ENCODE measurements around the gene ITGA3. TPM values are rescaled to one million over a fixed set of nuclear protein-coding genes. Genes with fewer than 3 reads are reported as not detected.
A peak's percentile ranks its signal among the peaks of the same experiment; 100 is the strongest.

Gene ITGA3
- polyA plus RNA-seq, 2 of the 4 experiments (the other 2 are of a cell fraction) = 141 to 268 TPM

- peak in 1 of 2 experiments; percentile 63; a peak in 1 of 4 replicates for TF ChIP-seq CEBPB (IDR thresholded peaks at IDR 0.05)
- peak; percentile 46; the same call in 1 of the 2 replicates for TF ChIP-seq FOXS1 (CRISPR knock-in tag; IDR thresholded peaks at IDR 0.05)
- peak; percentile 54 for TF ChIP-seq MAFK (IDR thresholded peaks at IDR 0.05; ENCODE audit: partially characterized antibody)
- TF ChIP-seq FOSL2 (IDR thresholded peaks at IDR 0.05) = peak; percentile 99
- peak; percentile 99 for TF ChIP-seq FOSL2 (CRISPR knock-in tag; IDR thresholded peaks at IDR 0.05)
- TF ChIP-seq JUNB (IDR thresholded peaks at IDR 0.05) = peak; percentile 98
- no peak; the same call in 1 of the 2 replicates for TF ChIP-seq USF2 (IDR thresholded peaks at IDR 0.05)
- TF ChIP-seq ZFP36 (IDR thresholded peaks at IDR 0.05; ENCODE audit: borderline replicate concordance, partially characterized antibody) = no peak
- 0 out of 2 replicates have a peak, but pooled peaks have one; percentile 24 for TF ChIP-seq NPAS2 (CRISPR knock-in tag; IDR thresholded peaks at IDR 0.05; ENCODE audit: borderline replicate concordance)
- peak; percentile 94 to 98; a peak in 4 of 5 replicates for TF ChIP-seq JUN (IDR thresholded peaks at IDR 0.05)
- TF ChIP-seq ZNF302 (CRISPR knock-in tag; IDR thresholded peaks at IDR 0.05) = peak; percentile 91; the same call in 1 of the 2 replicates
- TF ChIP-seq EP300 (IDR thresholded peaks at IDR 0.05) = peak; percentile 69 to 85; a peak in 3 of 5 replicates
- no peak for TF ChIP-seq BHLHE40 (IDR thresholded peaks at IDR 0.05; ENCODE audit: low read depth, low read length)
- TF ChIP-seq POLR2A (IDR thresholded peaks at IDR 0.05; ENCODE audit: low read length) = no peak
- no peak for TF ChIP-seq MYC (IDR thresholded peaks at IDR 0.05; ENCODE audit: borderline replicate concordance, low read length)
- TF ChIP-seq CBX8 (IDR thresholded peaks at IDR 0.05) = no peak
- TF ChIP-seq HMGXB4 (CRISPR knock-in tag; IDR thresholded peaks at IDR 0.05; ENCODE audit: borderline replicate concordance) = no peak
- peak; percentile 26; the same call in 1 of the 3 replicates for TF ChIP-seq BCL3 (IDR thresholded peaks at IDR 0.05)
- TF ChIP-seq SREBF2 (IDR thresholded peaks at IDR 0.05) = no peak
- TF ChIP-seq HOXB5 (CRISPR knock-in tag; IDR thresholded peaks at IDR 0.05) = peak; percentile 88; the same call in 1 of the 2 replicates
- TF ChIP-seq GATA3 (IDR thresholded peaks at IDR 0.05; ENCODE audit: borderline replicate concordance) = peak; percentile 86; the same call in 1 of the 2 replicates
- TF ChIP-seq FOSB (CRISPR knock-in tag; IDR thresholded peaks at IDR 0.05) = peak; percentile 60; the same call in 1 of the 2 replicates
- peak; percentile 50; the same call in 2 of the 3 replicates for TF ChIP-seq SMC3 (IDR thresholded peaks at IDR 0.05)
Observed at GRCh38 chr17:50051082-50051576, 4.8 kb upstream of the ITGA3 start (continued).

GRCh38 chr17:50051606-50052005 lies 4.3 kb upstream of the ITGA3 start:
- H3K9me3 ChIP-seq = no peaks in the 10 kb centered on the region
- H3K4me3 ChIP-seq = no peak overlapping the region
- H3K27ac ChIP-seq = peak overlapping the region; percentile 92 to 97
- peak overlapping the region; percentile 91 for H3K4me2 ChIP-seq
- WGBS (ENCODE audit: missing lambda C conversion rate) = 72% methylated on average over 2 of the region's 2 CpGs
- no peak for DNase-seq (ENCODE audit: low read depth in 1 of 2, low spot score in 1 of 2)
- CTCF ChIA-PET = interaction anchor here (0.5 to 22.1 kb wide), 7 partner anchors 10 to 190 kb away, joined by 3 to 473 read pairs (median 17); partner anchors contain the start of gene PDK2
- TF ChIP-seq MAFK (IDR thresholded peaks at IDR 0.05; ENCODE audit: partially characterized antibody) (no peak), ELK1 (IDR thresholded peaks at IDR 0.05; ENCODE audit: low read depth, low read length) (no peak), EHF (CRISPR knock-in tag; IDR thresholded peaks at IDR 0.05) (no peak), RAD21 (conservative IDR thresholded peaks at IDR 0.05 in 1 of 2, IDR thresholded peaks at IDR 0.05 in 1 of 2) (no peak), BHLHE40 (IDR thresholded peaks at IDR 0.05; ENCODE audit: low read depth, low read length) (no peak), PHF8 (IDR thresholded peaks at IDR 0.05; ENCODE audit: borderline replicate concordance, low read depth) (no peak), ZFP36 (IDR thresholded peaks at IDR 0.05; ENCODE audit: borderline replicate concordance, partially characterized antibody) (no peak), JUN (IDR thresholded peaks at IDR 0.05) (no peak), FOSL2 (IDR thresholded peaks at IDR 0.05) (no peak), FOSL2 (CRISPR knock-in tag; IDR thresholded peaks at IDR 0.05) (no peak), RCOR1 (IDR thresholded peaks at IDR 0.05; ENCODE audit: low read depth, low read length) (no peak), FOSB (CRISPR knock-in tag; IDR thresholded peaks at IDR 0.05) (no peak), JUNB (IDR thresholded peaks at IDR 0.05) (no peak), CBX2 (IDR thresholded peaks at IDR 0.05; ENCODE audit: borderline replicate concordance, low read depth) (no peak), TFCP2L1 (CRISPR knock-in tag; IDR thresholded peaks at IDR 0.05) (no peak), BCL3 (IDR thresholded peaks at IDR 0.05) (no peak), CBX8 (IDR thresholded peaks at IDR 0.05) (no peak)
- no peak for FAIRE-seq
- no peak for ATAC-seq
- POLR2A ChIA-PET = interaction anchor here (0.9 to 7.5 kb wide), 2 partner anchors 13 to 23 kb away, joined by 3 to 140 read pairs; no protein-coding TSS in a partner anchor
- peaks cover 80% of the 10 kb centered on the region for H3K4me1 ChIP-seq

All from A549 (cell line).